DND-41 (cell line): Measurements from ENCODE around the gene BMP8B.
A peak's percentile ranks its signal among the peaks of the same experiment; 100 is the strongest.

Experiments
- EZH2 ChIP-seq: IDR thresholded peaks from 3 replicates; pipeline ENCODE4 v1.6.1; 2012; ENCODE audit warnings: borderline replicate concordance, low read depth, mild to moderate bottlenecking, moderate library complexity, low read length, inconsistent platforms; ENCODE audit not compliant: severe bottlenecking
- TF ChIP-seq, protein P1 (sequence below): IDR thresholded peaks from 2 replicates; pipeline ENCODE4 v1.5.1; 2012; ENCODE audit warnings: borderline replicate concordance, low read length, moderate library complexity, mild to moderate bottlenecking; ENCODE audit not compliant: poor library complexity, severe bottlenecking; ENCODE audit errors: extremely low read depth

GRCh38 chr1:39799770-39800470 lies 11.3 kb upstream of the BMP8B start:
- TF ChIP-seq, protein P1, sequence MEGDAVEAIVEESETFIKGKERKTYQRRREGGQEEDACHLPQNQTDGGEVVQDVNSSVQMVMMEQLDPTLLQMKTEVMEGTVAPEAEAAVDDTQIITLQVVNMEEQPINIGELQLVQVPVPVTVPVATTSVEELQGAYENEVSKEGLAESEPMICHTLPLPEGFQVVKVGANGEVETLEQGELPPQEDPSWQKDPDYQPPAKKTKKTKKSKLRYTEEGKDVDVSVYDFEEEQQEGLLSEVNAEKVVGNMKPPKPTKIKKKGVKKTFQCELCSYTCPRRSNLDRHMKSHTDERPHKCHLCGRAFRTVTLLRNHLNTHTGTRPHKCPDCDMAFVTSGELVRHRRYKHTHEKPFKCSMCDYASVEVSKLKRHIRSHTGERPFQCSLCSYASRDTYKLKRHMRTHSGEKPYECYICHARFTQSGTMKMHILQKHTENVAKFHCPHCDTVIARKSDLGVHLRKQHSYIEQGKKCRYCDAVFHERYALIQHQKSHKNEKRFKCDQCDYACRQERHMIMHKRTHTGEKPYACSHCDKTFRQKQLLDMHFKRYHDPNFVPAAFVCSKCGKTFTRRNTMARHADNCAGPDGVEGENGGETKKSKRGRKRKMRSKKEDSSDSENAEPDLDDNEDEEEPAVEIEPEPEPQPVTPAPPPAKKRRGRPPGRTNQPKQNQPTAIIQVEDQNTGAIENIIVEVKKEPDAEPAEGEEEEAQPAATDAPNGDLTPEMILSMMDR, result peak; percentile 78
- no peak for TF ChIP-seq EZH2
